ENCODE data around the gene ANGPT4. TPM values are rescaled to one million over a fixed set of nuclear protein-coding genes. Genes with fewer than 3 reads are reported as not detected.

Gene ANGPT4
- total RNA-seq, 2 donors from 2014 or later, result 1.4 to 1.6 TPM

- no peaks in the 10 kb centered on the region for H3K4me1 ChIP-seq (ENCODE audit: control insufficient read depth in 1 of 2, low read depth in 2 of 2)
- ATAC-seq (ENCODE audit: insufficient number of reproducible peaks, low FRiP score, low read depth), result no peak
- H3K36me3 ChIP-seq, result no peaks in the 10 kb centered on the region
- H3K4me3 ChIP-seq, result no peak overlapping the region
- TF ChIP-seq, protein P1, sequence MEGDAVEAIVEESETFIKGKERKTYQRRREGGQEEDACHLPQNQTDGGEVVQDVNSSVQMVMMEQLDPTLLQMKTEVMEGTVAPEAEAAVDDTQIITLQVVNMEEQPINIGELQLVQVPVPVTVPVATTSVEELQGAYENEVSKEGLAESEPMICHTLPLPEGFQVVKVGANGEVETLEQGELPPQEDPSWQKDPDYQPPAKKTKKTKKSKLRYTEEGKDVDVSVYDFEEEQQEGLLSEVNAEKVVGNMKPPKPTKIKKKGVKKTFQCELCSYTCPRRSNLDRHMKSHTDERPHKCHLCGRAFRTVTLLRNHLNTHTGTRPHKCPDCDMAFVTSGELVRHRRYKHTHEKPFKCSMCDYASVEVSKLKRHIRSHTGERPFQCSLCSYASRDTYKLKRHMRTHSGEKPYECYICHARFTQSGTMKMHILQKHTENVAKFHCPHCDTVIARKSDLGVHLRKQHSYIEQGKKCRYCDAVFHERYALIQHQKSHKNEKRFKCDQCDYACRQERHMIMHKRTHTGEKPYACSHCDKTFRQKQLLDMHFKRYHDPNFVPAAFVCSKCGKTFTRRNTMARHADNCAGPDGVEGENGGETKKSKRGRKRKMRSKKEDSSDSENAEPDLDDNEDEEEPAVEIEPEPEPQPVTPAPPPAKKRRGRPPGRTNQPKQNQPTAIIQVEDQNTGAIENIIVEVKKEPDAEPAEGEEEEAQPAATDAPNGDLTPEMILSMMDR (IDR thresholded peaks at IDR 0.05), result no peak
- no peaks in the 10 kb centered on the region for H3K9me3 ChIP-seq
- no peak overlapping the region for H3K27ac ChIP-seq
- DNase-seq (ENCODE audit: low spot score), result no peak
- no peaks in the 10 kb centered on the region for H3K27me3 ChIP-seq (replicated peaks; ENCODE audit: insufficient read depth)
Observed at GRCh38 chr20:959996-960615, 44.0 kb upstream of the ANGPT4 start.

GRCh38 chr20:958936-959815 is 43.0 kb upstream of the ANGPT4 start:
- Histone ChIP-seq H3K36me3 (no peaks in the 10 kb centered on the region), H3K9me3 (no peaks in the 10 kb centered on the region), H3K4me1 (ENCODE audit: control insufficient read depth in 1 of 2, low read depth in 2 of 2) (no peaks in the 10 kb centered on the region), H3K4me3 (no peak overlapping the region), H3K27ac (no peak overlapping the region), H3K27me3 (replicated peaks; ENCODE audit: insufficient read depth) (no peaks in the 10 kb centered on the region)
- TF ChIP-seq, protein P1 (IDR thresholded peaks at IDR 0.05), result no peak
- DNase-seq (ENCODE audit: low spot score) (no peak), ATAC-seq (ENCODE audit: insufficient number of reproducible peaks, low FRiP score, low read depth) (no peak)

DNA sequence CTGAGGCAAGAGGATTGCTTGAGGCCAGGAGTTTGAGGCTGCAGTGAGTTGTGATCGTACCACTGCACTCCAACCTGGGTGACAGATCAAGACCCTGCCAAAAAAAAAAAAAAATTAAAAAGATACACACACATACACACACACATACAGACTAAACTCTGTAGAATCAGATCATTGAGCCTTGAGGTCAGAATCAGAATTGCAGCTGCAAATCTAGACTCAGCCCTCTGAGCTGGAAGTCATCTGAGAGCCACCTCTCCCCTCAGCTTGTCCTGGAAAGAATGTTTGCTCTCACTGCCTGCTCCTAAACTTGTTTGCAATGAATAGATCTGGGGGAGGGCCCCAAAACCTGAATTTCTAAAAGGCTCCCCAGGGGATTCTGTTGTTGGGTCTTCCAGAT is 41.4 kb upstream of the ANGPT4 start:
- H3K27me3 ChIP-seq (replicated peaks; ENCODE audit: insufficient read depth), result no peaks in the 10 kb centered on the region
- TF ChIP-seq, protein P1 (IDR thresholded peaks at IDR 0.05), result no peak

GRCh38 chr20:956330-956951 is 40.3 kb upstream of the ANGPT4 start:
- DNase-seq (ENCODE audit: low spot score), result peak; percentile 15
- Histone ChIP-seq H3K9me3 (no peaks in the 10 kb centered on the region), H3K27me3 (replicated peaks; ENCODE audit: insufficient read depth) (no peaks in the 10 kb centered on the region)

More for the DNA sequence above, 41.4 kb upstream of the ANGPT4 start:
- Histone ChIP-seq H3K9me3 (no peaks in the 10 kb centered on the region), H3K4me3 (no peak overlapping the region), H3K27ac (no peak overlapping the region), H3K4me1 (ENCODE audit: control insufficient read depth in 1 of 2, low read depth in 2 of 2) (no peaks in the 10 kb centered on the region), H3K36me3 (no peaks in the 10 kb centered on the region)
- no peak for ATAC-seq (ENCODE audit: insufficient number of reproducible peaks, low FRiP score, low read depth)
- DNase-seq (ENCODE audit: low spot score), result no peak

More at GRCh38 chr20:956330-956951, 40.3 kb upstream of the ANGPT4 start:
- no peaks in the 10 kb centered on the region for H3K4me1 ChIP-seq (ENCODE audit: control insufficient read depth in 1 of 2, low read depth in 2 of 2)
- TF ChIP-seq, protein P1 (IDR thresholded peaks at IDR 0.05), result peak; percentile 94
- peak; percentile 39 for ATAC-seq (ENCODE audit: insufficient number of reproducible peaks, low FRiP score, low read depth)
- no peak overlapping the region for H3K27ac ChIP-seq
- H3K36me3 ChIP-seq, result no peaks in the 10 kb centered on the region
- no peak overlapping the region for H3K4me3 ChIP-seq
